ENCODE data around the gene YAP1. TPM values are rescaled to one million over a fixed set of nuclear protein-coding genes. Genes with fewer than 3 reads are reported as not detected.

The YAP1 gene
- polyA plus RNA-seq, 3 donors = not detected

DNA sequence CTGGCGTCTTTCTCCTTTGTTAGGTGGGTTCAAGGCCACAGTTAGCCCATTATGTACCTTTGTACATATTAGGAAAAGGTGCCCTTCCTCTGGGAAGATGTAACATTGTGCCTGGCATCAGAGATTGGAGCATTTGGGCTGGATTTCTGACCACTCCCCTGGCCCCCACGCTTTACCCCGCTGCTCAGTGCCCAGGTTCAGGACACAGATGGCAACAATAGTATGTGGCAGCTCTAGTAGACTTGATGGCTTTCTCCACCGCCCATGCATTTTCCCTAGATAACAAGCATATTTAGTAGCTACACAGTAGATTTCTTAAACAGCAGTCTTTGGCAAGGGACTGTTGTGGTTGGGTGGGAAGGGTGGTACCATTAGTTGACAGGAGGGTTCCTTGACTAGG lies 53.1 kb downstream of the YAP1 start:
- H3K27me3 Mint-ChIP-seq (ENCODE audit: low read depth in 3 of 3) = peaks cover 3 to 11% (median 5%) of the 10 kb centered on the region in 3 donors
- H3K9me3 Mint-ChIP-seq = peaks cover 0 to 6% (median 0%) of the 10 kb centered on the region in 7 donors
- no peak overlapping the region for H3K27ac Mint-ChIP-seq
- H3K4me3 Mint-ChIP-seq = no peak overlapping the region
- no peaks in the 10 kb centered on the region for H3K36me3 Mint-ChIP-seq
- H3K36me3 ChIP-seq (replicated peaks in 1 of 2; ENCODE audit: control insufficient read depth in 1 of 2, insufficient read depth in 2 of 2, low read length in 2 of 2) = no peaks in the 10 kb centered on the region
- no peak overlapping the region for H2AFZ ChIP-seq (ENCODE audit: insufficient read depth, low read depth, low read length, poor library complexity, severe bottlenecking)
- TF ChIP-seq, protein P1, sequence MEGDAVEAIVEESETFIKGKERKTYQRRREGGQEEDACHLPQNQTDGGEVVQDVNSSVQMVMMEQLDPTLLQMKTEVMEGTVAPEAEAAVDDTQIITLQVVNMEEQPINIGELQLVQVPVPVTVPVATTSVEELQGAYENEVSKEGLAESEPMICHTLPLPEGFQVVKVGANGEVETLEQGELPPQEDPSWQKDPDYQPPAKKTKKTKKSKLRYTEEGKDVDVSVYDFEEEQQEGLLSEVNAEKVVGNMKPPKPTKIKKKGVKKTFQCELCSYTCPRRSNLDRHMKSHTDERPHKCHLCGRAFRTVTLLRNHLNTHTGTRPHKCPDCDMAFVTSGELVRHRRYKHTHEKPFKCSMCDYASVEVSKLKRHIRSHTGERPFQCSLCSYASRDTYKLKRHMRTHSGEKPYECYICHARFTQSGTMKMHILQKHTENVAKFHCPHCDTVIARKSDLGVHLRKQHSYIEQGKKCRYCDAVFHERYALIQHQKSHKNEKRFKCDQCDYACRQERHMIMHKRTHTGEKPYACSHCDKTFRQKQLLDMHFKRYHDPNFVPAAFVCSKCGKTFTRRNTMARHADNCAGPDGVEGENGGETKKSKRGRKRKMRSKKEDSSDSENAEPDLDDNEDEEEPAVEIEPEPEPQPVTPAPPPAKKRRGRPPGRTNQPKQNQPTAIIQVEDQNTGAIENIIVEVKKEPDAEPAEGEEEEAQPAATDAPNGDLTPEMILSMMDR (IDR thresholded peaks at IDR 0.05) = no peak
- H3K27me3 ChIP-seq (ENCODE audit: control insufficient read depth in 2 of 2, insufficient read depth in 2 of 2, low read length in 2 of 2) = peaks cover 0 to 2% of the 10 kb centered on the region in 2 donors
- no peak overlapping the region for H3K4me3 ChIP-seq (replicated peaks in 1 of 3; ENCODE audit: low read depth in 2 of 3, low read length in 3 of 3)
- no peaks in the 10 kb centered on the region for H3K4me1 ChIP-seq (ENCODE audit: control insufficient read depth in 1 of 2, insufficient read depth in 2 of 2, low read length in 2 of 2)
- H3K27ac ChIP-seq (ENCODE audit: low read depth in 1 of 2, low read length in 2 of 2) = no peak overlapping the region
- H3K4me1 Mint-ChIP-seq = no peaks in the 10 kb centered on the region
- H3K79me2 ChIP-seq (ENCODE audit: insufficient read depth, low read length) = no peaks in the 10 kb centered on the region
- no CpG with 5 or more reads among the region's 4 CpGs for WGBS (ENCODE audit: insufficient coverage)
- no peaks in the 10 kb centered on the region for H3K9me3 ChIP-seq (replicated peaks in 1 of 2; ENCODE audit: control insufficient read depth in 1 of 2, insufficient read depth in 1 of 2, low read length in 2 of 2)
- intact Hi-C loops (cut with micrococcal nuclease) = no loop called here
- H3K4me2 ChIP-seq (replicated peaks; ENCODE audit: extremely low read depth, low read length, poor library complexity, severe bottlenecking) = no peak overlapping the region
- DNase-seq = no peak
- H4K20me1 ChIP-seq (ENCODE audit: insufficient read depth, low read length) = no peaks in the 10 kb centered on the region
- no peak overlapping the region for H3K9ac ChIP-seq (ENCODE audit: insufficient read depth, low read length, poor library complexity, severe bottlenecking)

DNA sequence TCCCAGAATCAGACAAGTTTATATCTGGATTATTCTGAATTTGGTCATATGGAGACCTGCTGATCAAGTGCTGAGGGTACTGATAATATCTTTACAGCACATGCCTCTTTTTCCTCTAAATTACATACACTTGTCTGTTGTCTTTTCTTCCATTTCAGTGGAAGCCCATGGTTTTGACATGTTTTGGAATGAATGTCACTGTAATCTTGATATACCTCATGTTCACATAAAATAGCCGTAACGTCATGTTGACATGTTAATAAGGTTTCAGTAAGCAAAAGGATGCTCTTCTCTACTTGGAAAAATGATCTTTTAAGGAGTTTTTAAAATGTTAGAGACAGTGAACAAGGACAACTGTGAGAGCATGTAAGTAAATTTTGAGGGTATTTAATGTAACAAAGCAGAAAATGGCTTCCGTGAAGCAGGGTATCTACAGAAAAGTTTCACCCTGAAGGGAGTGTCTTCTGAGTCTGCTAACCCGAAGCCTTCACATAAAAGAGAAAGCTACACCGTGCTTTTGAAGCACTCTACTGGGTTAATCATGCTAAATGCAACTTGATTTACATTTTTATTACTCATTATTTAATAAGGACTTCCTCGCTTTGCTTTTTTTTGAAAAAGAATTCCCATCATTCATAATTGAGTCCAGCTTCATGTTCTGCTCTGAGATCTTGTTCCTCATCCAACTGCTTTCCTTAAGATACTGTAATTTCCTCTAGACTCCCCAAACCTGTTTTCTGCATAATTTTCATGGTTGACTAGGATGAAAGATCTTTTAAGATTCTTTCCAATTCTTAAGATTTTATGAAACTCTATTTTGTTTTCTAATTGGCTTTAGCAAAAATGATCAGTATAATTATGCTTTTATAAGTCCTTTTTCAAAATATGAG lies 56.2 kb downstream of the YAP1 start:
- H3K4me1 ChIP-seq (ENCODE audit: control insufficient read depth in 1 of 2, insufficient read depth in 2 of 2, low read length in 2 of 2) = no peaks in the 10 kb centered on the region
- H3K79me2 ChIP-seq (ENCODE audit: insufficient read depth, low read length) = no peaks in the 10 kb centered on the region
- H4K20me1 ChIP-seq (ENCODE audit: insufficient read depth, low read length) = no peaks in the 10 kb centered on the region
- H2AFZ ChIP-seq (ENCODE audit: insufficient read depth, low read depth, low read length, poor library complexity, severe bottlenecking) = no peak overlapping the region
- H3K9ac ChIP-seq (ENCODE audit: insufficient read depth, low read length, poor library complexity, severe bottlenecking) = no peak overlapping the region
- no peak overlapping the region for H3K4me3 Mint-ChIP-seq
- H3K9me3 ChIP-seq (replicated peaks in 1 of 2; ENCODE audit: control insufficient read depth in 1 of 2, insufficient read depth in 1 of 2, low read length in 2 of 2) = no peaks in the 10 kb centered on the region
- peaks cover 1 to 8% (median 3%) of the 10 kb centered on the region in 3 donors for H3K27me3 Mint-ChIP-seq (ENCODE audit: low read depth in 3 of 3)
- TF ChIP-seq, protein P1 (IDR thresholded peaks at IDR 0.05) = no peak
- no peak overlapping the region for H3K4me3 ChIP-seq (replicated peaks in 1 of 3; ENCODE audit: low read depth in 2 of 3, low read length in 3 of 3)
- H3K36me3 Mint-ChIP-seq = no peaks in the 10 kb centered on the region
- no peak overlapping the region for H3K4me2 ChIP-seq (replicated peaks; ENCODE audit: extremely low read depth, low read length, poor library complexity, severe bottlenecking)
- H3K4me1 Mint-ChIP-seq = no peaks in the 10 kb centered on the region
- no peaks in the 10 kb centered on the region for H3K36me3 ChIP-seq (replicated peaks in 1 of 2; ENCODE audit: control insufficient read depth in 1 of 2, insufficient read depth in 2 of 2, low read length in 2 of 2)
- DNase-seq = no peak
- intact Hi-C loops (cut with micrococcal nuclease) = no loop called here
- H3K9me3 Mint-ChIP-seq = peaks cover 0 to 6% (median 0%) of the 10 kb centered on the region in 7 donors
- H3K27ac Mint-ChIP-seq = no peak overlapping the region
- 100% methylated on average over 1 of the region's 6 CpGs for WGBS (ENCODE audit: insufficient coverage)
- no peak overlapping the region for H3K27ac ChIP-seq (ENCODE audit: low read depth in 1 of 2, low read length in 2 of 2)
- peaks cover 0 to 2% of the 10 kb centered on the region in 2 donors for H3K27me3 ChIP-seq (ENCODE audit: control insufficient read depth in 2 of 2, insufficient read depth in 2 of 2, low read length in 2 of 2)

Measured in CD14-positive monocyte (primary cell).